Measurements from ENCODE around the gene MRPL55. TPM values are rescaled to one million over a fixed set of nuclear protein-coding genes. Genes with fewer than 3 reads are reported as not detected.

Gene MRPL55
- total RNA-seq, 5 donors from 2014 or later (not counting 1 experiment from before 2014, with no cell fraction given), result 49.7 to 63.5 (median 55.9) TPM

DNA sequence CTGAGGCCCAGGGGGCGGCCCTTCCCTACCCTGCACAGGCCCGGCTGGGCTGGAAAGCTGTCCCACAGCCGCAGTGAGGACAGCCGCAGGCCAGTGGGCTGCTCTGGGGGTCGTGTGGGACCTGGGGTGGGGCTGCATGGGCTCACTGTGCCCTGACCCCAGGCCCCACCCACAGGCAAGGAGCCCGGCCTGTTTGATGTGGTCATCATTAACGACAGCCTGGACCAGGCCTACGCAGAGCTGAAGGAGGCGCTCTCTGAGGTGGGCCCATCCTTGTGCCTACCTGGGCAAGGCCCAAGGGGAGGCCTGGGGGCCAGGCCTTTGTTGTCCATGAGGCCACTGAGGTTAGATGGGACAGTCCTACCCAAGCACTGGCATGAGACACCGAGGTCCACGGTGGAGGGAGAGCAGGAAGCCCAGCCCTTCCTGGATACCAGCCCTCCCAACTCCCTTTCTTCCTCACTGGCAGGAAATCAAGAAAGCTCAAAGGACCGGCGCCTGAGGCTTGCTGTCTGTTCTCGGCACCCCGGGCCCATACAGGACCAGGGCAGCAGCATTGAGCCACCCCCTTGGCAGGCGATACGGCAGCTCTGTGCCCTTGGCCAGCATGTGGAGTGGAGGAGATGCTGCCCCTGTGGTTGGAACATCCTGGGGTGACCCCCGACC is 39.2 kb upstream of the MRPL55 start:
- WGBS (ENCODE audit: insufficient coverage), result 83% methylated on average over 9 of the region's 18 CpGs
- peaks cover 3% of the 10 kb centered on the region for H3K36me3 Mint-ChIP-seq

GRCh38 chr1:228147768-228148167 is 38.7 kb upstream of the MRPL55 start:
- H3K4me1 ChIP-seq (ENCODE audit: control insufficient read depth in 1 of 2, extremely low read depth in 1 of 2, insufficient read depth in 2 of 2, low read length in 2 of 2), result peaks cover 0 to 48% of the 10 kb centered on the region in 2 experiments
- H3K27ac ChIP-seq (ENCODE audit: low read length), result no peak overlapping the region
- no peak for DNase-seq
- H3K9me3 Mint-ChIP-seq, result no peaks in the 10 kb centered on the region
- no peak overlapping the region for H3K4me3 Mint-ChIP-seq
- no peak overlapping the region for H3K27ac Mint-ChIP-seq
- 100% methylated on average over 2 of the region's 4 CpGs for WGBS (ENCODE audit: insufficient coverage)
- CTCF ChIA-PET, result no interaction called here
- H3K4me3 ChIP-seq (ENCODE audit: control insufficient read depth in 1 of 2, extremely low read depth in 1 of 2, low read length in 1 of 2), result no peak overlapping the region
- H3K27me3 Mint-ChIP-seq, result no peaks in the 10 kb centered on the region
- H3K27me3 ChIP-seq (replicated peaks in 1 of 2; ENCODE audit: control insufficient read depth in 2 of 2, extremely low read depth in 1 of 2, insufficient read depth in 2 of 2, low read length in 1 of 2), result peaks cover 0 to 2% of the 10 kb centered on the region in 2 experiments
- no peak for ATAC-seq (replicated peaks in 1 of 4)
- no peaks in the 10 kb centered on the region for H3K9me3 ChIP-seq
- peaks cover 3% of the 10 kb centered on the region for H3K36me3 Mint-ChIP-seq
- H3K4me1 Mint-ChIP-seq, result peaks cover 21 to 24% (median 23%) of the 10 kb centered on the region in 3 donors
- H3K36me3 ChIP-seq (ENCODE audit: control insufficient read depth in 2 of 2, extremely low read depth in 1 of 2, insufficient read depth in 1 of 2, low read length in 1 of 2), result peaks cover 8 to 44% of the 10 kb centered on the region in 2 donors
- POLR2A ChIA-PET, result interaction anchor here in 1 of 2 donors (0.6 kb wide), 1 partner anchor 32 kb away, joined by 12 read pairs; no protein-coding TSS in a partner anchor

More for the DNA sequence above, 39.2 kb upstream of the MRPL55 start:
- no peak for ATAC-seq (replicated peaks in 1 of 4)
- Histone ChIP-seq H3K27me3 (replicated peaks in 1 of 2; ENCODE audit: control insufficient read depth in 2 of 2, extremely low read depth in 1 of 2, insufficient read depth in 2 of 2, low read length in 1 of 2) (peaks cover 0 to 2% of the 10 kb centered on the region in 2 experiments), H3K9me3 (no peaks in the 10 kb centered on the region), H3K27ac (ENCODE audit: low read length) (no peak overlapping the region), H3K4me3 (ENCODE audit: control insufficient read depth in 1 of 2, extremely low read depth in 1 of 2, low read length in 1 of 2) (no peak overlapping the region), H3K36me3 (ENCODE audit: control insufficient read depth in 2 of 2, extremely low read depth in 1 of 2, insufficient read depth in 1 of 2, low read length in 1 of 2) (peaks cover 8 to 44% of the 10 kb centered on the region in 2 donors), H3K4me1 (ENCODE audit: control insufficient read depth in 1 of 2, extremely low read depth in 1 of 2, insufficient read depth in 2 of 2, low read length in 2 of 2) (peaks cover 0 to 42% of the 10 kb centered on the region in 2 experiments)
- no peak overlapping the region for H3K27ac Mint-ChIP-seq
- ChIA-PET POLR2A (interaction anchor here in 1 of 2 donors (0.6 kb wide), 1 partner anchor 19 kb away, joined by 5 read pairs; no protein-coding TSS in a partner anchor), CTCF (interaction anchor here in 1 of 2 donors (0.8 kb wide), 1 partner anchor 17 kb away, joined by 3 read pairs; the partner anchor contains the start of gene IBA57)
- no peaks in the 10 kb centered on the region for H3K9me3 Mint-ChIP-seq
- H3K4me3 Mint-ChIP-seq, result no peak overlapping the region
- H3K27me3 Mint-ChIP-seq, result no peaks in the 10 kb centered on the region
- DNase-seq, result no peak
- peaks cover 15 to 18% (median 17%) of the 10 kb centered on the region in 3 donors for H3K4me1 Mint-ChIP-seq

DNA sequence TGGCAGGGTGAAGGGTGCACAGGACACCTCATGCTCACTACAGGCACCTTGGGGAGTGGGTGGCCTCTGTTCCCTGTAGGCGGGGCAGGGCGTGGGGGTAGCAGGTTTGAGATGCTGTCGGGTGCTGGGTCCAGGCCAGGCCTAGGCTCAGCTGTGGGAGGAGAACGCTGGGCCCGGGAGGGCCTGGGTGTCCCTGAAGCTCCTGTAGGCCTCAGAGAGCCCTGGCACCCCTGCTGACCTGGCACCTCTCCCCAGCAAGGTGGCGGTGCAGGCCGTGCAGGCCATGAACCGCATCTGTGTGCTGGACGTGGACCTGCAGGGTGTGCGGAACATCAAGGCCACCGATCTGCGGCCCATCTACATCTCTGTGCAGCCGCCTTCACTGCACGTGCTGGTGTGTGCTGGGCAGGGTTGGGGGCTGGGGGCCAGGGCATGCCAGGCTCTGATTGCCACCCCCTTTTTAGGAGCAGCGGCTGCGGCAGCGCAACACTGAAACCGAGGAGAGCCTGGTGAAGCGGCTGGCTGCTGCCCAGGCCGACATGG is 38.1 kb upstream of the MRPL55 start:
- Mint-ChIP-seq H3K36me3 (peaks cover 3% of the 10 kb centered on the region), H3K4me1 (peaks cover 26 to 29% (median 28%) of the 10 kb centered on the region in 3 donors), H3K9me3 (no peaks in the 10 kb centered on the region), H3K27me3 (no peaks in the 10 kb centered on the region), H3K27ac (no peak overlapping the region), H3K4me3 (no peak overlapping the region)
- no peaks in the 10 kb centered on the region for H3K9me3 ChIP-seq
- H3K36me3 ChIP-seq (ENCODE audit: control insufficient read depth in 2 of 2, extremely low read depth in 1 of 2, insufficient read depth in 1 of 2, low read length in 1 of 2), result peaks cover 8 to 45% of the 10 kb centered on the region in 2 donors
- POLR2A ChIA-PET, result interaction anchor here in 1 of 2 donors (0.6 kb wide), 1 partner anchor 32 kb away, joined by 12 read pairs; no protein-coding TSS in a partner anchor
- H3K4me3 ChIP-seq (ENCODE audit: control insufficient read depth in 1 of 2, extremely low read depth in 1 of 2, low read length in 1 of 2), result no peak overlapping the region
- peaks cover 0 to 2% of the 10 kb centered on the region in 2 experiments for H3K27me3 ChIP-seq (replicated peaks in 1 of 2; ENCODE audit: control insufficient read depth in 2 of 2, extremely low read depth in 1 of 2, insufficient read depth in 2 of 2, low read length in 1 of 2)
- CTCF ChIA-PET, result no interaction called here
- H3K4me1 ChIP-seq (ENCODE audit: control insufficient read depth in 1 of 2, extremely low read depth in 1 of 2, insufficient read depth in 2 of 2, low read length in 2 of 2), result peaks cover 3 to 53% of the 10 kb centered on the region in 2 experiments
- no peak overlapping the region for H3K27ac ChIP-seq (ENCODE audit: low read length)
- DNase-seq (no peak), ATAC-seq (replicated peaks in 1 of 4) (no peak)
- WGBS (ENCODE audit: insufficient coverage), result 95% methylated on average over 18 of the region's 20 CpGs

GRCh38 chr1:228146417-228147150 is 37.5 kb upstream of the MRPL55 start:
- WGBS (ENCODE audit: insufficient coverage), result 91% methylated on average over 13 of the region's 18 CpGs
- no peak overlapping the region for H3K27ac ChIP-seq (ENCODE audit: low read length)
- H3K4me3 ChIP-seq (ENCODE audit: control insufficient read depth in 1 of 2, extremely low read depth in 1 of 2, low read length in 1 of 2), result no peak overlapping the region
- Mint-ChIP-seq H3K36me3 (peaks cover 3% of the 10 kb centered on the region), H3K27ac (no peak overlapping the region), H3K4me1 (peaks cover 33 to 36% (median 35%) of the 10 kb centered on the region in 3 donors), H3K27me3 (no peaks in the 10 kb centered on the region), H3K4me3 (no peak overlapping the region), H3K9me3 (no peaks in the 10 kb centered on the region)
- DNase-seq, result no peak
- peaks cover 8 to 49% of the 10 kb centered on the region in 2 donors for H3K36me3 ChIP-seq (ENCODE audit: control insufficient read depth in 2 of 2, extremely low read depth in 1 of 2, insufficient read depth in 1 of 2, low read length in 1 of 2)
- H3K9me3 ChIP-seq, result no peaks in the 10 kb centered on the region
- POLR2A ChIA-PET, result no interaction called here
- H3K27me3 ChIP-seq (replicated peaks in 1 of 2; ENCODE audit: control insufficient read depth in 2 of 2, extremely low read depth in 1 of 2, insufficient read depth in 2 of 2, low read length in 1 of 2), result peaks cover 0 to 2% of the 10 kb centered on the region in 2 experiments
- no peak for ATAC-seq (replicated peaks in 1 of 4)
- peaks cover 7 to 60% of the 10 kb centered on the region in 2 experiments for H3K4me1 ChIP-seq (ENCODE audit: control insufficient read depth in 1 of 2, extremely low read depth in 1 of 2, insufficient read depth in 2 of 2, low read length in 2 of 2)
- CTCF ChIA-PET, result no interaction called here

DNA sequence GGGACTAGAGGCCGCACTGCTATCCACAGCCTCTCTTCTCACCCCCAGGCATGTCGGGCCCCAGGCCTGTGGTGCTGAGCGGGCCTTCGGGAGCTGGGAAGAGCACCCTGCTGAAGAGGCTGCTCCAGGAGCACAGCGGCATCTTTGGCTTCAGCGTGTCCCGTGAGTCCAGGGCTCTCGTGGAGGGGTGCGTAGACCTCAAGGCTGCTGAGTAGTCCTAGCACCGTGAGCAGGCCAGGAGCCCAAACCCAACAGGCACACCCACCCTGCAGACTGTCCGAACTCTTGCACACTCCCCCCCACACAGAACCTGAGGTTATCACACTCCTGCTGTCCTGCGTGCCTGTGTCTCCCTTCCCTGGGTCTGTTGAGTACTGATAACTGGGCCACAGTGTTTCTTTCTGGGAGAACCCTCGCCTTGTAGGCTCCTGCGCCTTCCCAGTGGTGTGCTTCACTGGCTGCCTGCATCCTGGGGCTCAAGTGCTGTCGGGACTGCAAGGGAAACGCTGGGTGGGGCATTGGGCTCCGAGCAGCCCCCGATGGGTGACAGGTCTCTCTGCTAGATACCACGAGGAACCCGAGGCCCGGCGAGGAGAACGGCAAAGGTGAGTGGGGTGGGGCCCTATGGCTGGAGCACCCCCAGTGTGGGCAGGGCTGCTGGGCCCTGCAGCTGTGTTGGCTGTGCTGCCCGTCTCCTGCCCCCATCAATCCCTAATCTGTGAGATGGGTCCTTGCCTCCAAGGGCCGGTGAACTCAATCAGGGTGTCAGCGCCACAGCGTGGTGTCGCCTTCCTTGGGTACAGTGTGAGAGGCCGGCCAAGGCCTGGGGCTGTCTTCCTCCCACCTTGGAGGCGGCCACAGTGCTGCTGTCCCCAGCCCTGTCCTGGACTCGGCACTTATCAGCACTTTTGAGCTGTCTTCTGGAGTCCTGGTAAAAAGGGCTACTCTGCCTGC is 36.6 kb upstream of the MRPL55 start:
- Histone ChIP-seq H3K36me3 (ENCODE audit: control insufficient read depth in 2 of 2, extremely low read depth in 1 of 2, insufficient read depth in 1 of 2, low read length in 1 of 2) (peaks cover 8 to 49% of the 10 kb centered on the region in 2 donors), H3K4me1 (ENCODE audit: control insufficient read depth in 1 of 2, extremely low read depth in 1 of 2, insufficient read depth in 2 of 2, low read length in 2 of 2) (peaks cover 11 to 68% of the 10 kb centered on the region in 2 experiments), H3K9me3 (no peaks in the 10 kb centered on the region), H3K27me3 (replicated peaks in 1 of 2; ENCODE audit: control insufficient read depth in 2 of 2, extremely low read depth in 1 of 2, insufficient read depth in 2 of 2, low read length in 1 of 2) (peaks cover 0 to 2% of the 10 kb centered on the region in 2 experiments), H3K4me3 (ENCODE audit: control insufficient read depth in 1 of 2, extremely low read depth in 1 of 2, low read length in 1 of 2) (no peak overlapping the region), H3K27ac (ENCODE audit: low read length) (no peak overlapping the region)
- ATAC-seq (replicated peaks in 1 of 4) (no peak), DNase-seq (peak in 1 of 35 experiments; percentile 22)
- Mint-ChIP-seq H3K27me3 (no peaks in the 10 kb centered on the region), H3K4me1 (peaks cover 39 to 41% (median 41%) of the 10 kb centered on the region in 3 donors), H3K27ac (no peak overlapping the region), H3K4me3 (no peak overlapping the region), H3K36me3 (peaks cover 3% of the 10 kb centered on the region), H3K9me3 (no peaks in the 10 kb centered on the region)
- WGBS (ENCODE audit: insufficient coverage), result 90% methylated on average over 25 of the region's 31 CpGs
- ChIA-PET CTCF (no interaction called here), POLR2A (no interaction called here)

All from T-cell (primary cell).